Fibroblast of skin of scalp (primary cell): ENCODE data around the gene PSIP1.
"Not testable (repeated sequence)": the region's sequence is repeated elsewhere in the genome, so short reads cannot be mapped to it uniquely, and the experiment has no call there.

Experiments used
- DNase-seq: peaks from one replicate; pipeline ENCODE4 v3.0.0-alpha.2; 2013

The PSIP1 gene

GRCh38 chr9:15430920-15431844 is 79.6 kb downstream of the PSIP1 start:
- no peak for DNase-seq

- DNase-seq, result not testable (repeated sequence)
Observed at GRCh38 chr9:15427702-15428101, 83.1 kb downstream of the PSIP1 start.

GRCh38 chr9:15426019-15426418 is 84.8 kb downstream of the PSIP1 start:
- no peak for DNase-seq

- DNase-seq, result peak; percentile 30
Observed at GRCh38 chr9:15423231-15423985, 87.4 kb downstream of the PSIP1 start.

GRCh38 chr9:15422372-15423230 is 88.2 kb downstream of the PSIP1 start, which contains the start of gene SNAPC3:
Gene SNAPC3, plus strand, starts transcription at chr9:15422876. Its CDS starts 4 bp downstream, at chr9:15422880.
- DNase-seq, result peak; percentile 95

- no peak for DNase-seq
Observed at GRCh38 chr9:15421990-15422371, 88.8 kb downstream of the PSIP1 start.

- DNase-seq, result no peak
Observed at GRCh38 chr9:15421532-15421931, 89.2 kb downstream of the PSIP1 start.

GRCh38 chr9:15420796-15421195 is 90.0 kb downstream of the PSIP1 start:
- DNase-seq, result peak; percentile 25

- DNase-seq, result no peak
Observed at GRCh38 chr9:15417626-15418025, 93.1 kb downstream of the PSIP1 start.

- peak; percentile 52 for DNase-seq
Observed at GRCh38 chr9:15416880-15417279, 93.9 kb downstream of the PSIP1 start.
